Left colon (tissue), 2 donors: ENCODE results near the gene ASIC4. TPM values are rescaled to one million over a fixed set of nuclear protein-coding genes. Genes with fewer than 3 reads are reported as not detected.
A peak's percentile ranks its signal among the peaks of the same experiment; 100 is the strongest.

Source experiments
- ATAC-seq: fragments of 200-7000 bp; cut with Tn5 transposase; one replicate; pipeline ENCODE4 v1.9.1; 2020; ENCODE audit warnings: mild to moderate bottlenecking, moderate library complexity
- DNase-seq, 2 donors: peaks; one replicate each; pipeline ENCODE4 v3.0.0-alpha.2; 2020
- intact Hi-C, 2 donors: fragments of 100-400 bp; cut with DNase I in 1 of 2; cut with micrococcal nuclease in 1 of 2; formaldehyde crosslinking; loops; one replicate each; pipeline versions ENCODE4 v1.11.2 to v1.14.0; 2022; cut with DNase I, micrococcal nuclease
- microRNA-seq, 2 donors: library from miRNA; unstranded; fragments of <30 nt; microRNA quantifications; one replicate each; pipeline versions ENCODE4 v1.1.0 to v1.2.0, GENCODE V29; 2020
- total RNA-seq, 2 donors: library from RNA; stranded (reverse); fragmentation: NEBNext Ultra II Directional; extraction: Animal tissue kit (Norgen Biotek cat#: 25700); gene quantifications; one replicate each; pipeline ENCODE4 v1.2.1, GENCODE V29; 2021
- donor health status: DM: no; HTN: no; CAD: no.
- donor health status: DM: yes; HTN: yes; CAD: no.

The ASIC4 gene
- total RNA-seq, 2 donors from 2014 or later = not detected

- DNase-seq (no peak), ATAC-seq (no peak)
- intact Hi-C loops = no loop called here
Observed at GRCh38 chr2:219569635-219570034, 55.4 kb downstream of the ASIC4 start.

- ATAC-seq = peak; percentile 50
- intact Hi-C loops = no loop called here
- DNase-seq = no peak
Observed at GRCh38 chr2:219570194-219570923, 56.1 kb downstream of the ASIC4 start.

GRCh38 chr2:219570924-219571310 is 56.6 kb downstream of the ASIC4 start:
- DNase-seq (no peak), ATAC-seq (no peak)
- intact Hi-C loops = no loop called here

GRCh38 chr2:219571311-219572236 is 57.3 kb downstream of the ASIC4 start, which contains the start of gene OBSL1:
Gene OBSL1, minus strand, starts transcription at chr2:219571539. Its CDS starts 307 bp downstream, at chr2:219571232.
- ATAC-seq (peak; percentile 65), DNase-seq (peak in 1 of 2 donors; percentile 40)
- intact Hi-C loops = no loop called here

GRCh38 chr2:219572237-219573001 is 58.1 kb downstream of the ASIC4 start, which contains the start of gene INHA:
Gene INHA, plus strand, starts transcription at chr2:219572310. Its CDS starts 65 bp downstream, at chr2:219572375.
- intact Hi-C loops = no loop called here
- DNase-seq (no peak), ATAC-seq (no peak)

GRCh38 chr2:219573166-219573565 is 58.9 kb downstream of the ASIC4 start:
- ATAC-seq (no peak), DNase-seq (no peak)
- intact Hi-C loops = no loop called here

GRCh38 chr2:219574484-219575311 is 60.4 kb downstream of the ASIC4 start:
- DNase-seq (no peak), ATAC-seq (no peak)
- intact Hi-C loops = no loop called here

- intact Hi-C loops = no loop called here
- DNase-seq = no peak
- ATAC-seq = no peak
Observed at GRCh38 chr2:219575566-219576504, 61.6 kb downstream of the ASIC4 start.

GRCh38 chr2:219576505-219577388 is 62.5 kb downstream of the ASIC4 start:
- ATAC-seq = peak; percentile 22
- intact Hi-C loops = no loop called here
- DNase-seq = no peak

- ATAC-seq (no peak), DNase-seq (no peak)
- intact Hi-C loops = no loop called here
Observed at GRCh38 chr2:219578811-219579613, 64.7 kb downstream of the ASIC4 start.

- DNase-seq (no peak), ATAC-seq (no peak)
- intact Hi-C loops = no loop called here
Observed at GRCh38 chr2:219581346-219581745, 67.1 kb downstream of the ASIC4 start.

Small RNA genes within 50 kb of the gene (microRNA-seq; reads per million reads assigned to microRNA genes)
- 0 reads per million in 2 donors for gene MIR3132

Other genes with a start within 250 kb of the ASIC4 start
- gene DNAJB2, start 235.1 kb upstream of the ASIC4 start, total RNA-seq = 10 to 100 TPM; 64.2 to 67.6 TPM
- gene PTPRN, start 205.1 kb upstream of the ASIC4 start, total RNA-seq = 1 to 10 TPM; 1.9 to 2.3 TPM
- gene RESP18, start 181.7 kb upstream of the ASIC4 start, total RNA-seq = not detected
- 100 to 1,000 TPM in 1 of 2 donors, 10 to 100 TPM in 1; 94.2 to 130 TPM for gene DNPEP, start 126.6 kb upstream of the ASIC4 start, total RNA-seq
- gene DES, start 96.1 kb upstream of the ASIC4 start, total RNA-seq = 100 to 1,000 TPM in 1 of 2 donors, 10 to 100 TPM in 1; 18.5 to 706 TPM
- gene SPEG, start 79.6 kb upstream of the ASIC4 start, total RNA-seq = 10 to 100 TPM in 1 of 2 donors, 1 to 10 TPM in 1; 2.9 to 29.4 TPM
- gene GMPPA, start 15.6 kb upstream of the ASIC4 start, total RNA-seq = 10 to 100 TPM; 44.8 to 56.1 TPM
- gene CHPF, start 29.3 kb downstream of the ASIC4 start, total RNA-seq = 10 to 100 TPM; 27.8 to 37.2 TPM
- gene TMEM198, start 29.5 kb downstream of the ASIC4 start, total RNA-seq = 1 to 10 TPM; 1.4 to 1.6 TPM
- 10 to 100 TPM; 11.0 to 11.9 TPM for gene OBSL1, start 57.1 kb downstream of the ASIC4 start, total RNA-seq
- gene INHA, start 57.8 kb downstream of the ASIC4 start, total RNA-seq = not detected
- 10 to 100 TPM; 27.9 to 35.5 TPM for gene STK11IP, start 83.4 kb downstream of the ASIC4 start, total RNA-seq
- 1 to 10 TPM in 1 of 2 donors, under 1 TPM in 1; 0.24 to 1.2 TPM for gene SLC4A3, start 113.1 kb downstream of the ASIC4 start, total RNA-seq